ENCODE results near the gene RBM20. TPM values are rescaled to one million over a fixed set of nuclear protein-coding genes. Genes with fewer than 3 reads are reported as not detected.

The RBM20 gene
- total and polyA plus RNA-seq, 8 donors = under 0.01 to 6.2 (median 0.59) TPM; not detected in 2

DNA sequence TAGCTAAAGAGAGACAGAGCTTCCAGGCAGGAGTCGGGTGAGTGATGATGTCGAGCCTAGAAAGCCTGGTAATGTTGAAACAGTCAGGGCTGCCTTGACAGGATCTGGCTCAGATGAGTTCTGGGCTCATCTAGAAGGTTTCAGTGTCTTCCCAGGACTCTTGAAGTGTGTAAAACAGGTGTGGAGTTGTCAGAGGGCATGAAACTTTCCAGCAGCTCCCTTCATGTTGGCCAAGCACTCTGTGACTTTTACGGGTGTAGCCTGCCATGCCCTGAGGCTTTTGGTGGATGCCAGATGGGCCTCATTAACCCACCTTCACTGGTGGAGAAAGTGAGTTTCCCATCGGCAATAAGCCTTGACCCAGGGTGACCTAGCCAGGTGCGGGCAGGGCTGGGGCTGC is 161.2 kb downstream of the RBM20 start:
- TF ChIP-seq POLR2AphosphoS5 (IDR thresholded peaks at IDR 0.05) = no peak
- TF ChIP-seq, protein P1, sequence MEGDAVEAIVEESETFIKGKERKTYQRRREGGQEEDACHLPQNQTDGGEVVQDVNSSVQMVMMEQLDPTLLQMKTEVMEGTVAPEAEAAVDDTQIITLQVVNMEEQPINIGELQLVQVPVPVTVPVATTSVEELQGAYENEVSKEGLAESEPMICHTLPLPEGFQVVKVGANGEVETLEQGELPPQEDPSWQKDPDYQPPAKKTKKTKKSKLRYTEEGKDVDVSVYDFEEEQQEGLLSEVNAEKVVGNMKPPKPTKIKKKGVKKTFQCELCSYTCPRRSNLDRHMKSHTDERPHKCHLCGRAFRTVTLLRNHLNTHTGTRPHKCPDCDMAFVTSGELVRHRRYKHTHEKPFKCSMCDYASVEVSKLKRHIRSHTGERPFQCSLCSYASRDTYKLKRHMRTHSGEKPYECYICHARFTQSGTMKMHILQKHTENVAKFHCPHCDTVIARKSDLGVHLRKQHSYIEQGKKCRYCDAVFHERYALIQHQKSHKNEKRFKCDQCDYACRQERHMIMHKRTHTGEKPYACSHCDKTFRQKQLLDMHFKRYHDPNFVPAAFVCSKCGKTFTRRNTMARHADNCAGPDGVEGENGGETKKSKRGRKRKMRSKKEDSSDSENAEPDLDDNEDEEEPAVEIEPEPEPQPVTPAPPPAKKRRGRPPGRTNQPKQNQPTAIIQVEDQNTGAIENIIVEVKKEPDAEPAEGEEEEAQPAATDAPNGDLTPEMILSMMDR (IDR thresholded peaks at IDR 0.05) = no peak
- no peak for TF ChIP-seq POLR2A (IDR thresholded peaks at IDR 0.05)
- Histone ChIP-seq H3K9me3 (no peaks in the 10 kb centered on the region), H3K4me1 (peaks cover 20 to 35% (median 29%) of the 10 kb centered on the region in 4 donors), H3K27ac (no peak overlapping the region), H3K36me3 (no peaks in the 10 kb centered on the region), H3K27me3 (no peaks in the 10 kb centered on the region), H3K4me3 (no peak overlapping the region)
- no peak for DNase-seq
- WGBS, 5 donors = 86 to 95% (median 90%) methylated on average over 5 of the region's 5 CpGs
- intact Hi-C loops (cut with DNase I; ENCODE audit: low total_unique reads) = loop anchor here (10.0 kb wide), 1 partner anchor 90 kb away; no protein-coding TSS in a partner anchor

DNA sequence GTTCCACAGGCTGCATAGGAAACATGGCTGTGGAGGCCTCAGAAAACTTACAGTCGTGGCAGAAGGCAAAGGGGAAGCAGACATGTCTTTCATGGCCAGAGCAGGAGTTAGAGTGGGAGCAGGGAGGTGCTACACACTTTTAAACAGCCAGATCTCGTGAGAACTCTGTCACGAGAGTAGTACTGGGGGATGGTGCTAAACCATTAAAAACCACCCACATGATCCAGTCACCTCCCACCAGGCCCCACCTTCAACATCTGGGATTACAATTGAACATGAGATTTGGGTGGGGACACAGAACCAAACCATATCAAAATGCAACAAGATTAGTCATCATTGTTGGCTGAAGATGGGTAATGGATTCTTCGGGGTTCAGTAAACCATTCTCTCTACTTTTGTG is 162.2 kb downstream of the RBM20 start:
- Histone ChIP-seq H3K27ac (no peak overlapping the region), H3K4me3 (no peak overlapping the region), H3K4me1 (peaks cover 20 to 35% (median 29%) of the 10 kb centered on the region in 4 donors), H3K27me3 (no peaks in the 10 kb centered on the region), H3K36me3 (no peaks in the 10 kb centered on the region), H3K9me3 (no peaks in the 10 kb centered on the region)
- TF ChIP-seq EP300 (IDR thresholded peaks at IDR 0.05) (no peak), POLR2A (IDR thresholded peaks at IDR 0.05) (no peak), POLR2AphosphoS5 (IDR thresholded peaks at IDR 0.05) (no peak)
- TF ChIP-seq, protein P1 (IDR thresholded peaks at IDR 0.05) = no peak
- DNase-seq = no peak
- intact Hi-C loops (cut with DNase I; ENCODE audit: low total_unique reads) = loop anchor here (10.0 kb wide), 1 partner anchor 88 kb away; no protein-coding TSS in a partner anchor
- 63 to 93% (median 89%) methylated on average over 4 of the region's 4 CpGs for WGBS, 5 donors

DNA sequence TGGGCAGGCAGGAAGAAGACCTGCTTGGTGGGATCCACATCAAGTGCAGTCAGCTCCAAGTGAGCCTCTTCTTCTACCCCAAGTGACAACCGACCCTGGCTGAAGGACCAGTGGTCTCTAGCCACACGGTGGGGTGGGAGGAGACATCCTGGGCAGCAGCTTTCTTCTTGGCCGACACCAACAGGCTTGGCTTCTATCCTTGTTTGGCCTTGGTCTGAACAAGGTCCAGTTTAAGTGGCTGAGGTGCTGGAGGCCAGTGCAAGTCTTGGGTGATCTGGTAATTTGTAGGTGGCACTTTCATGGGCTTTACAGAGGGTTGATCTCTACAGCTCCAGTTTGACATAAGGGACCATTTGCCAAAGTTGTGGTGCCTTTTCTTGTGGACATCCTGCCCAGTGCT is 164.0 kb downstream of the RBM20 start:
- TF ChIP-seq EP300 (IDR thresholded peaks at IDR 0.05) (no peak), POLR2AphosphoS5 (IDR thresholded peaks at IDR 0.05) (no peak), POLR2A (IDR thresholded peaks at IDR 0.05) (no peak)
- TF ChIP-seq, protein P1 (IDR thresholded peaks at IDR 0.05) = no peak
- H3K4me3 ChIP-seq = no peak overlapping the region
- H3K4me1 ChIP-seq = peaks cover 11 to 23% (median 18%) of the 10 kb centered on the region in 4 donors
- intact Hi-C loops (cut with DNase I; ENCODE audit: low total_unique reads) = loop anchor here (10.0 kb wide), 1 partner anchor 87 kb away; no protein-coding TSS in a partner anchor
- no peaks in the 10 kb centered on the region for H3K27me3 ChIP-seq
- 46 to 86% (median 75%) methylated on average over 2 to 3 of the region's 3 CpGs for WGBS, 5 donors
- no peak for DNase-seq
- no peaks in the 10 kb centered on the region for H3K36me3 ChIP-seq
- H3K27ac ChIP-seq = no peak overlapping the region
- H3K9me3 ChIP-seq = no peaks in the 10 kb centered on the region

DNA sequence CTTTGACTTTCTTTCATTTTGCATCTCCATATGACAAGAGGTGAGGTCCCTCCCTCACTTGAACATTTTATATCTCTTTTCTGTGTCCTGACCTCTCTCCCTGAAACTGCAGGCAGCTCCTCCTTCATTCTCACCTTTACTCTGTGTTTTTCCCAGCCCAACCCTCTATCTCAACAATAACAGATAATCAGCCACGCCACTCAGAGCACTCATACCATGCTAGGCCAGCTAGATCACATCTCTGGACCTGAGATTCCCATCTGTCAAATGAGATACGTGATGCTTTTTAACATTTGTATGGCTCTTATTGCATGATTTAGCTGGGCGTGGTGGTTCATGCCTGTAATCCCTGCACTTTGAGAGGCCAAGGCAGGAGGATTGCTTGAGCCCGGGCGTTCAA is 164.5 kb downstream of the RBM20 start:
- no peaks in the 10 kb centered on the region for H3K9me3 ChIP-seq
- intact Hi-C loops (cut with DNase I; ENCODE audit: low total_unique reads) = loop anchor here (10.0 kb wide), 1 partner anchor 86 kb away; no protein-coding TSS in a partner anchor
- no peaks in the 10 kb centered on the region for H3K27me3 ChIP-seq
- peaks cover 6 to 19% (median 13%) of the 10 kb centered on the region in 4 donors for H3K4me1 ChIP-seq
- H3K27ac ChIP-seq = no peak overlapping the region
- H3K36me3 ChIP-seq = no peaks in the 10 kb centered on the region
- H3K4me3 ChIP-seq = no peak overlapping the region
- no peak for TF ChIP-seq POLR2A (IDR thresholded peaks at IDR 0.05)
- TF ChIP-seq EP300 (IDR thresholded peaks at IDR 0.05) = no peak
- TF ChIP-seq, protein P1 (IDR thresholded peaks at IDR 0.05) = no peak
- TF ChIP-seq POLR2AphosphoS5 (IDR thresholded peaks at IDR 0.05) = no peak
- WGBS, 5 donors = 56 to 77% (median 70%) methylated on average over 5 of the region's 5 CpGs
- DNase-seq = no peak

Data from stomach (tissue), 9 donors.